Measurements from ENCODE around the gene GPR37.

GRCh38 chr7:124702385-124702784 is 63.2 kb downstream of the GPR37 start:
- no peak for TF ChIP-seq POLR2A (IDR thresholded peaks at IDR 0.05)
- no peak for TF ChIP-seq CTCF (IDR thresholded peaks at IDR 0.05)
